Measurements from ENCODE around the gene GNAI2.
"Not testable (repeated sequence)": the region's sequence is repeated elsewhere in the genome, so short reads cannot be mapped to it uniquely, and the experiment has no call there.

GNAI2 gene

DNA sequence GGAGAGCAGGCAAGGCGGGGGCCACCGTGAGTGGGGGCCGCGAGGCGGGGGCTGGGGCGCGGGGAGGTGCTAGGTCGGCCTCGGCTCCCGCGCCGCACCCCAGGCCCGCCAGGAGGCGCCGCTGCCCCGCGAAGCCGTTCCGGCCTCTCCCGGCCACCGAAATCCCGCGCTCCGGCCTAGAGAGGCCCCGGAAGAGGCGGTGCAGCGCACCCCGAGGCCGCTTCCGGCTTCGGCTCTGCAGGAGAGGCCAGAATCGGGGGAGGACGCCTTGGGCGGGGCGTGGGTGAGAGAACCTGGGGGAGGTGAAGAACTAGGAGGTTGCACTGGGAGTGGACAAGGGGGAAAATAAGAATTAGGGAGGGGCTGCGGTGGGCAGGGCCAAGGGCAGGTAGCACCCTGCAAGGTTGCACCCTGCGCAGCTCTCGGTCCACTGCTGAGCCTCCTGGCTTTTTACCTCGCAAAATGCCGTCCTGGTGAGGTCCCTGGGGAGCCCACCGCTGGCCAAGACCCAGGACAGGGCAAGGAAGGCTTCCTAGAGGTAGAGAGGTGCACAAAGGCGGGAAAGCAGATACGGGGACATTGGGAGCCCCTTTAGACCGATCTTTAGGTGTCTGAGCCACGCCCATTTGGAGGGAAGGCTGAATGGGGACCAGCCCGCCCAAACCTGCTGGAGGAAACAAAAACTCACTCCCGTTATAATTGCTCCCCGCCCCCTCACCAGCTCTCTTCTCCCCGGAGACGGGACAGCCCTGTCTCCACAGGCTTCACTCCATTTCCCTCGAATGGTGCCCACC is 8.4 kb upstream of the GNAI2 start:
- DNase-seq: peak; percentile 75 to 92

DNA sequence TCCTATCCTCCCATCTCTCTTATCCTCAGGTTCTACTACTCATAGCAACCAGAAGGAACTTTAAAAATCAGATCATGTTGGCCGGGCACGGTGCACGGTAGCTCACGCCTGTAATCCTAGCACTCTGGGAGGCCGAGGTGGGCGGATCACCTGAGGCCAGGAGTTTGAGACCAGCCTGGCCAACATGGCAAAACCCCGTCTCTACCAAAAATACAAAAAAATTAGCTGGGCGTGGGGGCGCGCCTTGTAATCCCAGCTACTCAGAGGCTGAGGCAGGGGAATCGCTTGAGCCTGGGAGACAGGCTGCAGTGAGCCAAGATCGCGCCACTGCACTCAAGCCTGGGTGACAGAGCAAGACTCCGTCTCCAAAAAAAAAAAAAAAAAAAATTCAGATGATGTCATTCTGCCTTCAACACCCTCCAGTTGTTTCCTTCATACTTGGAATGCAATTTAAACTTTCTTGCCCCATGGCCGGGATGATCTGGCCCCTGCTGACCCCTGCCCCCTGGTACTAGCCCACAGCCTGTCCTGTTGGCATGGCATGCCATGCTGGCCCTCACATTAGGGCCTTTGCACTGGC is 7.7 kb upstream of the GNAI2 start:
- DNase-seq: not testable (repeated sequence)

DNA sequence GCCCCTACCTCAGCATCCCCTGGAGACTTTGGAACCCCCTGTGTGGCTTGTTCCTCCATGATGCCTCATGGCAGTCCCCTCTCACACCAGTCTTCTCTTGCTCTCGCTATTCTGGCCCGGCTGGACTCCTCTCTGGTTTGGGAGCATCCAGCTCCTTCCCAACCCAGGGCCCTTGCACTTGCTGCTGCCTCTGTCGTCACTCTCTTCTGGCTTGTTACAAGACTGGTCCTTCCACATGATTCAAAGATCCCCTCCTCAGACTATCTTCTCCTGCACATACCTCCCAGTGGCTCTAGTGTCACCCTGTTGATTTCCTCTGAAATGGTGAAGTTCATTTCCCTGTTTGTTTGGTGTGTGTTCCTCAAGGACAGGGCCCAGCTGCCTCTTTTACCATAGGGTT is 6.5 kb upstream of the GNAI2 start:
- DNase-seq: no peak

DNA sequence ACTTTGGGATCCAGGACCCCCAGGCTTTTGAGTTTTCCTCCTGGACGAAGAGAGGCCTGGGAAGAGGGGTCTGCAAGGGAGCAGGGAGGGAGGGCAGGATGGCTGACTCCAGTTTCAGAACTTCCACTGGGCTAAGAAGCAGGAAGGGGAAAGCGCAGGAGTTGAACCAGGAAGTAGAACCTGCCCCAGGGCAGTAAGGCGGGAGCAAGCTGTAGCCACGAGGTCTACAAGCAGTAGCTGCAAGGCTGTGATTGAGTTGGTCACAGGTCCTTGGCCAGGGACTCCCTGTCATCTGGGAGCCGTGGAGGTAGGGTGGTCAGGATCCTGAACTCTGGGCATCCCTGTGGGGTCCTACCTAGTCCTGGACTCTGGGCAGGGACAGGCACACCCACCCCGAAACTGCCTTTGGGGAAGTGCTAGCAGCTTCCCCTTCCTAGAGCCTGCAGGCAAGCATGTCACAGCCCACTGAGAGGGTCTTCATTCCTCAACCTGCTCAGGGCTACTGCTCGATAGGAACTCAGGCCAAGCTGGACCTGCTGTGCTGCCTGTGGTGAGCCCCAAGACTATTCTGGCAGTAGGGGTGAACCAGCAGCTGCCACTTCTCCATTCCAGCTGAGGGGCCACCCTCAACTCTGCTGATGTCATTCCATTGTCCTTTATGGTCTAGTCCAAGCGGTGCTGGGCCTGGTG is 5.8 kb upstream of the GNAI2 start:
- DNase-seq: peak; percentile 38 to 48

DNA sequence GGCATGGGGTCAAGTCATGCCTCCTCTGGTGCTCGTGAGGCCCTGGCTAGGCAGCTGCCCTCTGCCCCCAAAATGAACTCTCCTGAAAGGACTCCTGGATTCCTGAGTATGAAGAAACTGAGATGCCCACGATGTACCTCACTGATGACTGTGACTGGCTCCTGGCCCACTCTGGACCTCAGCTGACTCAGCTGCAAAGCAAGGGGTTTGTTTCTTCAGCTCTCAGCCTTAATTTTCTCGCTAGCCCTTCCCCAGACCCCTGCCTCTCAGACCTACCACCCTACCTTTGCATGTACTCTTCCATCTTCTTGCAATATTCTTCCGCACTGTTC is 5.2 kb upstream of the GNAI2 start:
- DNase-seq: no peak

DNA sequence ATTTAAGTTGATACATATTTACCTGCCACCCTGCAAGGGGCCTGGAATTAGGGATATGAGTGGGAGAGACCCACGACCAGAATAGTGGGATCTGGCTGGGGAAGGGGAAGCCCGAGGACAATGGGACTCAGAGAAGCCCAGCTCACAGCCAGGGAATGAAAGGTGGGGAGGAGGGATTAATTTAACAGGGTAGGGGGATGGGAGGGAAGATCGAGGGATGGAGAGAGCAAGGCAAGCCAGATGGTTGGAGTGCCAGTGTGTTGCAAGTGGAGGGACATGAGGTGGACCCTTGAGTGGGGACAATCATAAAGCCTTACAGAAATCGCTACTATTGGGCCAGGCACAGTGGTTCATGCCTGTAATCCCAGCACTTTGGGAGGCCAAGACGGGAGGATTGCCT is 4.4 kb upstream of the GNAI2 start:
- DNase-seq: no peak

GRCh38 chr3:50232303-50232702 is 3.7 kb upstream of the GNAI2 start:
- no peak for DNase-seq

DNA sequence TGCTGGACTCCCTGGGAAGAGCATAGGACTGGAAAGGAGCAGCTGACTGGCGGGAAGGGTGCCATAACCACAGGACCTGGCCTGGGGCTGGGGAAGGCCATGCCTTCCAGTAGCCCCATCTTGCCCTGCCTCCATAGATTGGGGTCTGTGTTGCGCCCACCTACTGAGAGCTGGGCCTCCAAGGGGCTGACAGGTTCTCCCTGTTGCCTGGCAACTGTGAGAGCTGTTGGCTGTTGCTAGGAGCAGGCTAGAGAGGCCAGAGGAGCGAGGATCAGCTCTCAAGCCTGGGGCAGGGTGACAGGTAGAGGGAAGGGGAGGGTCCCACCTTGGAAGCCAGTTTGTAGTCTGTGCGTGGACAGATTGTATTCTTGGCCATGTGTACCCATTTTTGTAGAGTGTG is 2.8 kb upstream of the GNAI2 start:
- no peak for DNase-seq

- no peak for DNase-seq
These were observed 604 bp downstream of the GNAI2 start for GRCh38 chr3:50236484-50237132.

GRCh38 chr3:50237133-50237651 is 1.2 kb downstream of the GNAI2 start:
- peak; percentile 32 to 37 for DNase-seq

DNA sequence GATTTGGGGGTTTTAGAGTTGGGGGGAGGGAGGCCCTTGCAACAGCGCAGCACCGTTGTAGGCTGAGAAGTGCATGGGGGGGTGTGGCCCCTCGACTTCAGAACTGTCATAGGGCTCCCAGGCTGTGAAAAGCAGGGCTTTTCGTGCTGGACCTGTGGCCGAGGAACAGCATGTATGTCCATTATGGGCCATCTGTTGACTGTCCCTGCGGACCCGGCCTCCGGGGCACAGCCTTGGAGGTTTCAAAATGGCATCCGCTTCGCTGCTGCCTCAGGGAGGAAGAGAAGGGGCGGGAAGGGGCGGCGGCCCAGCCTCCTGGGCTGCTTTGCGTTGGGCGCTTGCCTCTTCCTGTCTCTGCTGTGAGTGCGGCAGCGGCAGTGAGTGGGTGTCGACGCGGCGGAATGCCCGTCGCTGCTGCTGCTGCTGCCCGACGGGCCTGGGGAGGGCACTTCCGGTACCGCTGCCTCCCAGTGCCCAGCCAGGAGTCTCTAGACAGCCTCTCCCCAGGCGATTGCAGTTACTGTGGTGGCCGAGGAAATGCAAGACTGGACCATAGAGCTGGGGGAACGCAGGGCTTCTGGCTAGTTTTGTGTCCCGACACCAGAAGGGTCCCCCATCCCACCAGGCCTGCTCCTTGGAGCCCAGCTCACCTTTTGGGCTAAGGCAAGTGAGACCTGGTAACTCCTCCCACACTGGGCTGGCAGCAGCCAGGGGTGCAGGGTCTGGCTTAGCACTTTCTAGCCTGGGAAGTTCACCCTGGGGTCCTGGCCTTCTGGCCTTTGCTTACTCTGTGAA is 1.9 kb downstream of the GNAI2 start:
- DNase-seq: peak; percentile 92 to 93

- peak; percentile 61 to 66 for DNase-seq
These were observed 2.6 kb downstream of the GNAI2 start for GRCh38 chr3:50238549-50239026.

DNA sequence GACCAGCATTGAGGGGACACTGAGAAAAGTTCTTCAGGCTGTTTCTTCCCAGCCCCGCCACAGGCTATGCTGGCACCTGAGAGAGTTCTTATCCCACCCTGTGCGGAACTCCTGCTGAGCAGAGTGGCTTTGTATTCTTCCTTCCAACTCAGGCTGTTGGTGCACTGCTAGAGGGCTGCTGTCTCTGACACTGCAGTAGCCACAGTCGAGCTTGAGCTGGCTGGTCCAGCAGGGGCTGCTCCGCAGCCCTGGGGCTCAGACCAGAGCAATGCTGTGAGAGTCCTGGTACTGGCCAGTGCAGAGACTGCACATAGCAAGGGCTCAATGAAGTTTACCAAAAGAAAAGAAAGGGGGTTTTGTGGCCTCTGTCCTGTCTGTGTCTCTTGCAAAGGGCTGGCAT is 3.6 kb downstream of the GNAI2 start:
- DNase-seq: no peak

DNA sequence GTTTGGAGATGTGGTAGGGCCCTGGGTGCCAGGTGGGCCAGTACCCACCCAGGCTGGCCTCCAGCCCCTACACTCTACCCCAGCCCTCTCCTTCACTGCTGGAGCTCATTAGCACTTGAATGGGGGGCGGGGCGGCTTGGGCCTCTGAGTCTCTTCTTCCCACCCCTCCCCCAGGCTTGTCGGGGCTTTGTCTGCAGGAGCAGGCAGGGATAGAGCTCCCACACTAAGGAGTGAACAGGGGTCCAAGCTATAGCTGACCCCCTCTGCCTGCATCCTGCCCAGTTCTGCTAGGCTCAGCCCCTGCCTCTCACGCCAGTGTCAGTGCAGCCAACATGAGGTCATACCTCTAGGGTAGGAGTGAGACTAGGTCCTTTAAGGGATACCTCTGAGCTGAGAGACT is 5.2 kb downstream of the GNAI2 start:
- DNase-seq: no peak

DNA sequence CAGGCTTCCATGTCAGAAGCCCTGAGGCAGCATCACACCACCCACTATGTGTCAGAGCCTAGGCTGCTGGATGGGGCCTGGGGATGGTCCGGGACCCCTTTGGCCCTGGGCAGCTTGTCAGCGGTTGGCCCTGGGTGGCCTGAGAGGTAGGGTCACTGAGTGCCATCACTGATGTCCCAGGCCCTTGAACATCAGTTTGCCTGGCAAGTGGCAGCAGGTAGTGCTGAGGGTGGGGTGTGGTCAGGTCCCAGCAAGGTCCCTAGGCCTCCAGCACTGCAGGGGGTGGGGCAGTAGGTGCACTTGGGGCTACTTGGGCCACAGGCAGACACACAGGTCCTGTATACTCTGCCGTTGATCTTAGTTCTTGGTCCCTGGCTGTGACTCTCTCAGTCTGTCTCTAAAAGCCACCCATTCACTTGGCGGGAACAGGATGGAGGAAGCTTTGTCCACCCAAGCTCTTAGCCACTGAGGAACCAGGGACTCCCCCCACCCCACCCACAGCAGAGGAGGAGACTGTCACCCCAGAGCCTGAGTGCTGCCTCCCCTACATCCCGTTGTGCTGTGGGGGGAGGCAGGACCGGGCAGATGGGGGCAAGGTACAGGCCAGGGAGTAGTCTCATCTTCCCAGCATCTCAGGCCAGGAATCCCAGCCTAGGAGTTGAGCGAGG is 5.8 kb downstream of the GNAI2 start:
- DNase-seq: peak in 1 of 2 donors; percentile 19

DNA sequence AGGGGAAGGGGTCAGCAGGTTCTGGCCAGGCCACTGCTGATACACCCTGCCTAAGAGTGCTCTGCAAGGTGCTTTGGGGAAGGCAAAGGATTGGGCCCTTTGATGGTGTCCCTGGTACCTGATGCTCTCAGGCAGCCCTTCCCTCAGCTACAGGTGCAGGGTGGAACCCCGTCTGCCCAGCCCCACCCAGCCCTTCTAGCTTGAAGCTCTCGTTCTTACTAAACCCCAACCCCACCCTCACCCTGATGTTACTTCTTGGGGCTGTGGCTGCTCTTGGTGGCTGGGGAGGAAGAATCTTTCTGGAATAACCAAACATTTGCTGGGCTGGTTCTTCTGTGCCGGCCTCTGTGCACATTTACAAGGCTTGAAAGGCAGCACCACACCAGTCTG is 6.4 kb downstream of the GNAI2 start:
- no peak for DNase-seq

DNA sequence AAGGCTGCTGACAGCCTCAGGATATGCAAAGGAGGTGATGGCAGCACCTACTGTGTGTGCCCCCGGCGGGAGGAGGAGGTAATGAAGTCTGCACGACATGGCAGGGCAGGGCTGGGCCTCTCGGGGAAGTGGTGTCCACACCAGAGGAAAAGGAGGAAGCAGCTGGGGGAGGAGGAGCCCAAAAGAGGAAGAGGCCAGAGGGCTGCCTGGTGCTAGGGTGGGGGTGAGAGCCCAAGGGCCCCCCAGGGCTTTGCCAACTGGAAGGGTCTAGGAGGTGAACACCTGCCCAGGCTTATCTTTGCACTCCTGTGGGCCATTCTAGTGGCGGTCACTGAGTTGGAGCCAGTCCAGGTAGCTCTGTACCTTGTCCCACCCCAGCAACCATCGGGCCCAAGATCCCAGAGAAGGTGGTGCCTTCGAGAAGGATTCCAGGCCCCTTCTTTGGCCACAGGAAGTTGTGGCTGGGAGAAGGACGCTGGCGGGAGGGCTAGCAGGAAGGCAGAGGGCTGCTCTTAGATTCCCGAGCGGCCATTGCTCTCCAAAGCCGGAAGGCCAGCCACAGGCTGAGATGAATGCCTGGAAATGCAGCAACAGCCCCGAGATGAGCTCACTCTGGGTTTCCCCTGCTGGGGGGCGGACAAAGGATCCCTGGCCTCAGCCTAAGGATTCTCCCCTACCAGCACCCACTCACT is 7.0 kb downstream of the GNAI2 start:
- DNase-seq: peak; percentile 95

DNA sequence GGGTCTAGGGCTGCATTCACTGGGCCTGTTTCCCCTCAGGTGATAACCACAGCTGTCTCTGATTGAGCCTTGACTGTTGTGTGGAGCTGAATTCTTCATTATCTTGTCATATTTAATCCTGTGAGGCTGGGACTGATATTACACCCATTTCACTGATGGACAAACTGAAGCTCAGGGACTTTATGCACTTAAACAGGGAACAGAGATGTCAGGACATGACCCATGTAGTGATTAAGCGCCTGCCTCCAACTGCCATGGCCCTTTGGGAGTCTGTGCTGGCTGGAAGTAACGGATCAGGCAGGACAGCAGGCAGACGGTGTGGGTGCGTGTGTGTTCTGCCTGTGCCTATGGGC is 7.5 kb downstream of the GNAI2 start:
- no peak for DNase-seq

- not testable (repeated sequence) for DNase-seq
These were observed 8.8 kb downstream of the GNAI2 start for GRCh38 chr3:50244813-50245212.

DNA sequence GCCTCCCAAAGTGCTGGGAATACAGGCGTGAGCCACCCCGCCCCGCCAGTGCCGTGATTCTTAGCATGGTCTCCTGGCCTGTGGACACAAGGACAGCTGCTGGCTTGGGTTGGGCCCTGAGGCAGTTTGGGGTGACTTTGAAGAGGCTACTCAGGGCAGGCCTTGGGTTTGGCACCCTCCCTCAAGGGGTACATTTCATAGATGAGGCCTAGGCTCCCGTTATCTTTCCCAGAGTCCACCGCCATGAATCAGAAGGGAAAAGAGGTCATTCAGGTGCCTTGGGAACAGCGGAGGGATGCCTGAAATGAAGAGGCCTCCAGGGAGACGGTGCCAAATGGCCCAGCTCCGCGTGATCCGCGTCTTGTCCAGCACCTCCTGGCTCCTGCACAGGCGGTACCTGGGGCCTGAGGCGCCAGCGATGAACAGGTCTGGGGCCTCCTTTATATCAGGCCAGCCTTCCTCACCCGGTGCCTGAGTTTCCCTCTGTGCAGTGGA is 9.3 kb downstream of the GNAI2 start:
- DNase-seq: no peak

- peak; percentile 80 to 97 for DNase-seq
These were observed 10.0 kb downstream of the GNAI2 start for GRCh38 chr3:50245831-50246516.
